Activated gamma-delta T cell treated with anti-CD3 and anti-CD28 coated beads, Interleukin-2, amount 50 U/mL, for 16 hours (primary cell): Measurements from ENCODE around the gene PRRT4.
A peak's percentile ranks its signal among the peaks of the same experiment; 100 is the strongest.

Source experiments
- DNase-seq: peaks from one replicate; pipeline ENCODE4 v3.0.0-alpha.2; 2020; ENCODE audit warnings: low read depth

PRRT4 gene

GRCh38 chr7:128343554-128344430 lies 17.7 kb downstream of the PRRT4 start, which contains the start of gene RBM28:
RBM28 (minus strand) TSS chr7:128343908; CDS start chr7:128343793, 115 bp downstream.
- DNase-seq = peak; percentile 75

- DNase-seq = no peak
Measured at GRCh38 chr7:128341733-128342132, 19.8 kb downstream of the PRRT4 start.

DNA sequence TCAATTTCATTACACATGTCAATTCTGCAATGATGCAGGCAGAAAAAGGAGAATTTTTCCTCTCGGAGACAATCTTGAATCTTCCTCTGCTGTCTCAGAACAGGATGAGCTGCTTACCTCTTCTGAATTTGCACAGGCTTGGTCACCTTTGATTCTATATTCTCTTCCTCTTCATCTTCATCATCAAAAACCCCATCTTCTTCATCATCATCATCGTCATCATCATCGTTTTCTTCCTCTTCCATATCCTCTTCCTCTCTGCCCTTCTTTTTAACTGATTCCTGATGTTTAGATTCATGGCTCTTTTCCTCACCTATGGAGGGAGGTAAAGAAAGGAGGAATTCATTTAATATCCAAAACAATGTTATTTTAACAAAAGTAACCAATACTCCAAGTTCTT lies 25.8 kb downstream of the PRRT4 start:
- no peak for DNase-seq

GRCh38 chr7:128324368-128324680 lies 37.2 kb downstream of the PRRT4 start:
- no peak for DNase-seq

GRCh38 chr7:128323459-128324367 lies 37.8 kb downstream of the PRRT4 start:
- no peak for DNase-seq

DNA sequence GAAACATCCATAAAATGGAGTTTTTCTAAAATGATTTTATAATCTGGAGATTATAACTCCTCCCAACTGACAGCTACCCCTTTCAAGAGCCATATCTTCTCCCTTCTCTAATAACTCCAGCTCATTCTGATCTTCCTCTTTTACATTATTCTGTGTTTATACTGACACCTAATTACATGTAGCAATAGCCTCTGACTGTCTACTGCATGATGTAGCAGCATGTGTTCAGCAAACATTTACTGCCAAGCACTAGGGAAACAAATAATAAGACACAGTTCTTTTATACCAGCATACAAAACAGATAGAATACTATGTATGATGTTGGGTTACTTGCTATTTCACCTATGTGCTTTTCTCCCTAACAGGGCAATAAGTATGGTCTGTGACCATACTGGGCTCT lies 38.5 kb downstream of the PRRT4 start:
- DNase-seq = no peak

- no peak for DNase-seq
Measured at GRCh38 chr7:128322040-128322643, 39.3 kb downstream of the PRRT4 start.

DNA sequence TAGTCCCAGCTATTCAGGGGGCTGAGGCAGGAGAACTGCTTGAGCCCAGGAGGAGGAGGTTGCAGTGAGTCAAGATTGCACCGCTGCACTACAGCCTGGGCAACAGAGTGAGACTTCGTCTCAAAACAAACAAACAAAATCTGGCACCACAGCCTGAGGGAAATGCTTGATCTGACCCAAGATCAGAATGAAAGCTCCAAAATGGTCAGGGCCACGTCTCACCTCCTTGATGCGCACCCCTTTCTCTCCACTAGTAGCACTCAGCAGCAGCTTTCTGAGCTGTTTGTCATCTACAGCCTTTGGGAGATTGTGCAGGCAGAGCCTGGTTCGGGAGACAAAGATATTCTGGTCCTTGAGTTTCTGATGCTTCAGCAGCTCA lies 40.5 kb downstream of the PRRT4 start:
- no peak for DNase-seq

GRCh38 chr7:128318691-128319090 lies 42.8 kb downstream of the PRRT4 start:
- no peak for DNase-seq

- DNase-seq = no peak
Measured at GRCh38 chr7:128311013-128311412, 50.5 kb downstream of the PRRT4 start.

GRCh38 chr7:128310499-128310898 lies 51.0 kb downstream of the PRRT4 start:
- DNase-seq = no peak

DNA sequence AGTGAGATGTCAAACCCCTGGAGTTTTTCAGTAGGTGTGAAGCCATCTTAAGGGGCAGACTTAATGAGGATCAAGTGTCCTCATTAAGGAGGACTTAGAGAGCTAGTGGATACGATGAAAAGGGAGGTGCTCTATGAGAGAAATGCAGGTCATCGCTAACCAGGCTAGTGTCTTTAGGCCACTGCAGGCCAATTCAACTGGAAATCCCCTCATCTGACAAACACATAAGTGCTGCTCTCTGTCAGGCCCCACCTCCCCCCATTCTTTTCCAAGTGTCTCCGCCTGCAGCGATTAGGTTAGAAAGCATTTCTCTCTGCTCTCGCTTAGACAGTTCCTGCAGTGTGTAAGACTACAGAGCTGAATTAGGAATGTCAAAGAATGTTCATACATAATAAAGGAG lies 51.5 kb downstream of the PRRT4 start:
- DNase-seq = no peak

DNA sequence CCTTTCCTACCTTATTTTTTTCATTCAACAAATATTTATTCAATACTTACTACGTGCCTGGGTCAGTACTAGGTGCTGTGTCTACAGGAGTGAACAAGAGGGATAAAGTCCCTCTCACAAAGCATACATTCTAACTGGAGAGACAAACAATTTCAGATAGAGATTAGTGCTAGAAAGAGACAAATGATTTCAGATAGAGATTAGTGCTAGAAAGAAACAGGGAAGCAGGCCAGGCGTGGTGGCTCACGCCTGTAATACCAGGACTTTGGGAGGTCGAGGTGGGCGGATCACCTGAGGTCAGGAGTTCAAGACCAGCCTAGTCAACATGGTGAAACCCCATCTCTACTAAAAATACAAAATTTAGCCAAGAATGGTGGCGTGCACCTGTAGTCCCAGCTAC lies 52.4 kb downstream of the PRRT4 start:
- DNase-seq = no peak

GRCh38 chr7:128307061-128307460 lies 54.4 kb downstream of the PRRT4 start:
- no peak for DNase-seq

DNA sequence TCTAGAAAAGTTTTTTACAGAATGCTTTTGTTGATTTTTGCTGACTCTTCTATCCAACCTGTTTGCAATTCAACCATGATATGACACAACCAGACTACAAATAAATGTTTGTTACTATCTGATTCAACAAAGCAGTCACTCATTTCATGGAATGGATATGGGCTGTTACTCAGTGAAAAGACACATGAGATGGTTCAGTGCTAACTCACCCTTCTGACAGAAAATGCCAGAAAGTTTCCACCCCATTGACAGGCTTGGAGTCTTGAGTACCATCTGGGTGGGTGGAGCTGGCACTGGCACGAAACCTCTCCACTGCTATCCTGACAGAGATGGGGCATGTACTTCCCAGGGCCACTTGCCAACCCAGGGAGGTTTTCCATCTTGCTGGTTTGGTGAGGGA lies 57.3 kb downstream of the PRRT4 start:
- no peak for DNase-seq

DNA sequence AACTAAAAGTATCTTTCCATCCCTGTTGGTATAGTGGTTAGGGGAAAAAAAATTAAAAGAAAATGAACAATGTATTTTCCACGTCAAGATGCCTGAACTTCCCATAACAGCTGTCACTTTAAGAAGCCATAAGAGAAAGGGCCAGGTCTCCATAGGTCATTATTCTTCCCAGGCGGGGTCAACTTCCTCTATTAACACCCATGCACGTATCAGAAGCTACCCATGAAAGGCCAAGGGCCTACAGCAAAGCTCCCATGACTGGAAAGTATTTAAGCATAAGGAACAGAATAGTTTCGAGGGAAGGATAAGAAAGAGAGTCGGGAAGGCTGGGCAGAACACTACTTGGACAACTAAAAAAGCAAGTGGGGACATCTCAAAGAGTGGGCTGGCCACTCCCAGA lies 57.8 kb downstream of the PRRT4 start:
- DNase-seq = no peak

GRCh38 chr7:128303133-128303532 lies 58.4 kb downstream of the PRRT4 start:
- no peak for DNase-seq

- DNase-seq = no peak
Measured at GRCh38 chr7:128302139-128302538, 59.4 kb downstream of the PRRT4 start.
